ENCODE data around the gene SIGLEC8. TPM values are rescaled to one million over a fixed set of nuclear protein-coding genes. Genes with fewer than 3 reads are reported as not detected.
"Not testable (repeated sequence)": the region's sequence is repeated elsewhere in the genome, so short reads cannot be mapped to it uniquely, and the experiment has no call there.

The SIGLEC8 gene
- total RNA-seq, 6 experiments from 2014 or later: 0.31 to 1.4 (median 0.71) TPM

DNA sequence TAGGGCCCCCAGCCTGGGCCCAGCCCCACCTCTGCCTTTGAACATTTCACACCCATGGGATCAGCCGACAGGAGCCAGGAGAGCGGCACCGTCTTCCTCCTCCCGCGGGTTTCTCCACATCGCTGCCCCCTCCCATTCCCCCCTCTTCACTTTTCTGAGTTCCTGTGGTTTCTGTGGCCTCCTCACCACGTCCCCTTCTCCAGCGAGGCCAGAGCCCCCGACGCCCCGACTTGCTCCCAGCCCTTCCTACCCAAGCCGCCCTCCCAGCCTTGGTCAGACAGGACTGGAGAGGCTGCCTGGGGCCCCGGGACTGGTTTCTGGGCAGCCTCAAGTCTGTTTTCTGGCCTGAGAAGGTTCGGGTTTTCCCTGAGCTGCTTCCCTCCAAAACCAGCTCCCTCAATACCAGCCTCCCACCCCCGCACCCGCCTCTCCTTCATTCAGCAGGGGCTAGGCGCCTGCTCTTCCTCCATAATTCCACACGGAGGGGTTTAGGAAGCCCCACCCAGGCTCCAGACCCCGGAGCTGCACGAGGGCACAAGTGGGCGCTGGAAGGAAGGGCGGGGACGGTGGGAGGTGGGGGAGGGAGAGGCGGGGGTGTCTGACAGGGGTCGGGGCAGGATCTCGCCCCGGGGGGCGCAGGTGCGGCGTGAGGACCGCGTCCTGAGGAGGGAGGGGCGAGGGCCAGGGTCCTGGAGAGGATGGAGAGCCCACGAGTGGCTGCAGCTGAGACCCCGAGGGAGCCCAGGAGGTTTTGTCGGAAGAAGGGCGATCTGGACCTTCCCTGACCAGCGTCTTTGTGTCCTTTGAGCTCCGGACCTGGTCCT, 36.8 kb downstream of the SIGLEC8 start:
- TF ChIP-seq POLR2A (IDR thresholded peaks at IDR 0.05): no peak
- no peak for TF ChIP-seq CTCF (IDR thresholded peaks at IDR 0.05)
- ATAC-seq (no peak), DNase-seq (no peak)
- Histone ChIP-seq H3K27me3 (no peaks in the 10 kb centered on the region), H3K36me3 (no peaks in the 10 kb centered on the region), H3K9me3 (no peaks in the 10 kb centered on the region), H3K4me3 (no peak overlapping the region), H3K4me1 (no peaks in the 10 kb centered on the region), H3K27ac (no peak overlapping the region)
- 4% methylated on average over 19 of the region's 39 CpGs for WGBS (ENCODE audit: insufficient coverage, low coverage, low lambda C conversion rate, missing lambda C conversion rate)
- intact Hi-C loops (cut with DNase I): no loop called here

- H3K27ac ChIP-seq; H3K4me3 ChIP-seq; intact Hi-C loops (cut with DNase I); H3K4me1 ChIP-seq; H3K9me3 ChIP-seq; DNase-seq; ATAC-seq; H3K27me3 ChIP-seq; H3K36me3 ChIP-seq: not testable (repeated sequence)
- WGBS (ENCODE audit: insufficient coverage, low coverage, low lambda C conversion rate, missing lambda C conversion rate): 76% methylated on average over 11 of the region's 11 CpGs
Measured at GRCh38 chr19:51420511-51420910, 37.7 kb downstream of the SIGLEC8 start.

DNA sequence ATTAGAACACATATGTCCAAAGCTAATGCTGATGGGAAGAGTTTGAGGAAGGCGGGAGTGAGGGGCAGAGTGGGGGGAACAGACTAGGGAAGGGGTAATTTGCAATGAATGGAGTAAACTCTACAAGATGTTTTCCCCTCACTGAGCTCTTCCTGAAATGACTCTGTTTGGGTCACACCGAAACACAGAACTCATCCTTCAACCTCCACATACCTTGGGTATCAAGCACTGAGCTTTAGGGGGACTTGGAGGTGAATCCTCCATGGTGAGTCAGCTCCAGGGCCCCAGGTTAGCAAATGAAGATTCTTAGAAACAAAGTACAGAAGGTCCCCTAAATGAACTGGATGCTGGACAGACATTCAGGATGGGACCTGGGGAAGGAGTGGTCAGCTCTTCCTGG, 39.5 kb downstream of the SIGLEC8 start:
- H3K9me3 ChIP-seq: no peaks in the 10 kb centered on the region
- WGBS (ENCODE audit: insufficient coverage, low coverage, low lambda C conversion rate, missing lambda C conversion rate): 69% methylated on average over 2 of the region's 2 CpGs
- no peak overlapping the region for H3K27ac ChIP-seq
- no peak overlapping the region for H3K4me3 ChIP-seq
- no peak for TF ChIP-seq POLR2A (IDR thresholded peaks at IDR 0.05)
- TF ChIP-seq CTCF (IDR thresholded peaks at IDR 0.05): no peak
- no peak for DNase-seq
- H3K36me3 ChIP-seq: no peaks in the 10 kb centered on the region
- ATAC-seq: no peak
- intact Hi-C loops (cut with DNase I): loop anchor here in 1 of 2 donors (10.0 kb wide), 1 partner anchor 94 kb away; no protein-coding TSS in a partner anchor
- no peaks in the 10 kb centered on the region for H3K4me1 ChIP-seq
- no peaks in the 10 kb centered on the region for H3K27me3 ChIP-seq

- ATAC-seq (peak in 3 of 4 donors; percentile 2 to 29 (median 7)), DNase-seq (no peak)
- Histone ChIP-seq H3K4me3 (no peak overlapping the region), H3K9me3 (no peaks in the 10 kb centered on the region), H3K36me3 (no peaks in the 10 kb centered on the region), H3K4me1 (no peaks in the 10 kb centered on the region), H3K27ac (peak overlapping the region in 1 of 3 donors; percentile 29), H3K27me3 (no peaks in the 10 kb centered on the region)
- no peak for TF ChIP-seq POLR2A (IDR thresholded peaks at IDR 0.05)
- no peak for TF ChIP-seq CTCF (IDR thresholded peaks at IDR 0.05)
- intact Hi-C loops (cut with DNase I): loop anchor here in 1 of 2 donors (10.0 kb wide), 1 partner anchor 93 kb away; no protein-coding TSS in a partner anchor
- 40% methylated on average over 2 of the region's 3 CpGs for WGBS (ENCODE audit: insufficient coverage, low coverage, low lambda C conversion rate, missing lambda C conversion rate)
Measured at GRCh38 chr19:51417810-51418157, 40.5 kb downstream of the SIGLEC8 start.

- Histone ChIP-seq H3K9me3 (no peaks in the 10 kb centered on the region), H3K27ac (peak within 1 kb of the TSS in 1 of 3 donors; percentile 29), H3K4me1 (no peaks in the 10 kb centered on the region), H3K4me3 (peak within 1 kb of the TSS in 1 of 3 donors; percentile 2), H3K27me3 (no peaks in the 10 kb centered on the region), H3K36me3 (no peaks in the 10 kb centered on the region)
- ATAC-seq (peak; percentile 50 to 70 (median 56)), DNase-seq (peak; percentile 50 to 75 (median 55))
- intact Hi-C loops (cut with DNase I): loop anchor here in 1 of 2 donors (10.0 kb wide), 1 partner anchor 92 kb away; no protein-coding TSS in a partner anchor
- TF ChIP-seq CTCF (IDR thresholded peaks at IDR 0.05) (no peak), POLR2A (IDR thresholded peaks at IDR 0.05) (no peak)
- 42% methylated on average over 4 of the region's 21 CpGs for WGBS (ENCODE audit: insufficient coverage, low coverage, low lambda C conversion rate, missing lambda C conversion rate)
Measured at GRCh38 chr19:51417107-51417809, 41.0 kb downstream of the SIGLEC8 start, which contains the start of gene SIGLEC10. Gene SIGLEC10 (minus strand): TSS chr19:51417642. CDS start chr19:51417581, 61 bp downstream.

GRCh38 chr19:51416422-51416821, 41.8 kb downstream of the SIGLEC8 start:
- not testable (repeated sequence) for H3K9me3 ChIP-seq, H3K27me3 ChIP-seq, H3K27ac ChIP-seq, H3K4me3 ChIP-seq, H3K36me3 ChIP-seq, DNase-seq, ATAC-seq, H3K4me1 ChIP-seq
- no CpG with 5 or more reads among the region's 15 CpGs for WGBS (ENCODE audit: insufficient coverage, low coverage, low lambda C conversion rate, missing lambda C conversion rate)
- intact Hi-C loops (cut with DNase I): loop anchor here in 1 of 2 donors (10.0 kb wide), 1 partner anchor 92 kb away; no protein-coding TSS in a partner anchor

Measured in right lobe of liver (tissue), 6 donors.